ENCODE data around the gene SEPTIN11.

The SEPTIN11 gene

GRCh38 chr4:76982638-76983584, 33.4 kb downstream of the SEPTIN11 start:
- TF ChIP-seq CTCF (IDR thresholded peaks at IDR 0.05) = no peak
- no peaks in the 10 kb centered on the region for H3K27me3 ChIP-seq
- H3K9me3 ChIP-seq = no peaks in the 10 kb centered on the region
- no peaks in the 10 kb centered on the region for H3K36me3 ChIP-seq
- no peaks in the 10 kb centered on the region for H3K4me1 ChIP-seq (ENCODE audit: control insufficient read depth in 1 of 2, insufficient read depth in 1 of 2, low read depth in 1 of 2, low read length in 1 of 2)
- no peak overlapping the region for H3K27ac ChIP-seq
- H3K4me3 ChIP-seq (ENCODE audit: low read depth in 1 of 2, low read length in 1 of 2) = no peak overlapping the region

GRCh38 chr4:76984127-76984526, 34.6 kb downstream of the SEPTIN11 start:
- Histone ChIP-seq H3K9me3 (no peaks in the 10 kb centered on the region), H3K4me1 (ENCODE audit: control insufficient read depth in 1 of 2, insufficient read depth in 1 of 2, low read depth in 1 of 2, low read length in 1 of 2) (no peaks in the 10 kb centered on the region), H3K27ac (no peak overlapping the region), H3K4me3 (ENCODE audit: low read depth in 1 of 2, low read length in 1 of 2) (no peak overlapping the region), H3K36me3 (no peaks in the 10 kb centered on the region), H3K27me3 (peaks cover 5% of the 10 kb centered on the region)
- TF ChIP-seq CTCF (IDR thresholded peaks at IDR 0.05) = no peak

- no peaks in the 10 kb centered on the region for H3K9me3 ChIP-seq
- peaks cover 11% of the 10 kb centered on the region for H3K27me3 ChIP-seq
- no peaks in the 10 kb centered on the region for H3K36me3 ChIP-seq
- no peak overlapping the region for H3K4me3 ChIP-seq (ENCODE audit: low read depth in 1 of 2, low read length in 1 of 2)
- H3K27ac ChIP-seq = no peak overlapping the region
- no peak for TF ChIP-seq CTCF (IDR thresholded peaks at IDR 0.05)
- no peaks in the 10 kb centered on the region for H3K4me1 ChIP-seq (ENCODE audit: control insufficient read depth in 1 of 2, insufficient read depth in 1 of 2, low read depth in 1 of 2, low read length in 1 of 2)
These were observed 35.2 kb downstream of the SEPTIN11 start for GRCh38 chr4:76984788-76985211.

- no peak overlapping the region for H3K4me3 ChIP-seq (ENCODE audit: low read depth in 1 of 2, low read length in 1 of 2)
- TF ChIP-seq CTCF (IDR thresholded peaks at IDR 0.05) = no peak
These were observed 37.6 kb downstream of the SEPTIN11 start for GRCh38 chr4:76987153-76987591.

GRCh38 chr4:76987685-76988084, 38.1 kb downstream of the SEPTIN11 start:
- no peak for TF ChIP-seq CTCF (IDR thresholded peaks at IDR 0.05)
- H3K4me1 ChIP-seq (ENCODE audit: control insufficient read depth in 1 of 2, insufficient read depth in 1 of 2, low read depth in 1 of 2, low read length in 1 of 2) = no peaks in the 10 kb centered on the region
- no peak overlapping the region for H3K4me3 ChIP-seq (ENCODE audit: low read depth in 1 of 2, low read length in 1 of 2)
- peaks cover 17% of the 10 kb centered on the region for H3K27me3 ChIP-seq
- no peak overlapping the region for H3K27ac ChIP-seq
- no peaks in the 10 kb centered on the region for H3K9me3 ChIP-seq
- no peaks in the 10 kb centered on the region for H3K36me3 ChIP-seq

More at GRCh38 chr4:76987153-76987591, 37.6 kb downstream of the SEPTIN11 start:
- H3K27me3 ChIP-seq = peaks cover 17% of the 10 kb centered on the region
- H3K36me3 ChIP-seq = no peaks in the 10 kb centered on the region
- H3K27ac ChIP-seq = no peak overlapping the region
- H3K4me1 ChIP-seq (ENCODE audit: control insufficient read depth in 1 of 2, insufficient read depth in 1 of 2, low read depth in 1 of 2, low read length in 1 of 2) = no peaks in the 10 kb centered on the region
- no peaks in the 10 kb centered on the region for H3K9me3 ChIP-seq
